BLaER1 (cell line): ENCODE results near the gene CA12.
"Not testable (repeated sequence)": the region's sequence is repeated elsewhere in the genome, so short reads cannot be mapped to it uniquely, and the experiment has no call there.

ENCODE experiments used
- H3K27ac ChIP-seq: shearing (Covaris generic); formaldehyde crosslinking; 2 replicates; pipeline ENCODE4 v1.8.1; 2022
- H3K27me3 ChIP-seq: shearing (Covaris generic); formaldehyde crosslinking; 2 replicates; pipeline ENCODE4 v1.8.1; 2022
- H3K36me3 ChIP-seq: shearing (Covaris generic); formaldehyde crosslinking; 2 replicates; pipeline ENCODE4 v1.8.1; 2022
- H3K4me1 ChIP-seq: shearing (Covaris generic); formaldehyde crosslinking; 2 replicates; pipeline ENCODE4 v1.8.1; 2022
- H3K4me2 ChIP-seq: shearing (Covaris generic); formaldehyde crosslinking; 2 replicates; pipeline ENCODE4 v1.8.1; 2022
- H3K4me3 ChIP-seq: shearing (Covaris generic); formaldehyde crosslinking; 2 replicates; pipeline ENCODE4 v1.8.1; 2022
- H3K9ac ChIP-seq: shearing (Covaris generic); formaldehyde crosslinking; 2 replicates; pipeline ENCODE4 v1.8.1; 2022
- H3K9me3 ChIP-seq: shearing (Covaris generic); formaldehyde crosslinking; 2 replicates; pipeline ENCODE4 v1.8.1; 2022
- H4K20me1 ChIP-seq: shearing (Covaris generic); formaldehyde crosslinking; 2 replicates; pipeline ENCODE4 v1.8.1; 2022
- Cebpa-rat ChIP-seq: shearing (Covaris generic); IDR thresholded peaks from 2 replicates; pipeline ENCODE4 v1.8.1; 2022

Gene CA12

GRCh38 chr15:63329567-63330350 lies 51.9 kb downstream of the CA12 start:
- Histone ChIP-seq H3K9ac (no peak overlapping the region), H3K9me3 (no peaks in the 10 kb centered on the region), H3K4me2 (no peak overlapping the region), H3K36me3 (no peaks in the 10 kb centered on the region), H3K27ac (no peak overlapping the region), H3K27me3 (no peaks in the 10 kb centered on the region), H3K4me1 (peaks cover 34% of the 10 kb centered on the region), H4K20me1 (no peaks in the 10 kb centered on the region), H3K4me3 (no peak overlapping the region)
- no peak for TF ChIP-seq Cebpa-rat

DNA sequence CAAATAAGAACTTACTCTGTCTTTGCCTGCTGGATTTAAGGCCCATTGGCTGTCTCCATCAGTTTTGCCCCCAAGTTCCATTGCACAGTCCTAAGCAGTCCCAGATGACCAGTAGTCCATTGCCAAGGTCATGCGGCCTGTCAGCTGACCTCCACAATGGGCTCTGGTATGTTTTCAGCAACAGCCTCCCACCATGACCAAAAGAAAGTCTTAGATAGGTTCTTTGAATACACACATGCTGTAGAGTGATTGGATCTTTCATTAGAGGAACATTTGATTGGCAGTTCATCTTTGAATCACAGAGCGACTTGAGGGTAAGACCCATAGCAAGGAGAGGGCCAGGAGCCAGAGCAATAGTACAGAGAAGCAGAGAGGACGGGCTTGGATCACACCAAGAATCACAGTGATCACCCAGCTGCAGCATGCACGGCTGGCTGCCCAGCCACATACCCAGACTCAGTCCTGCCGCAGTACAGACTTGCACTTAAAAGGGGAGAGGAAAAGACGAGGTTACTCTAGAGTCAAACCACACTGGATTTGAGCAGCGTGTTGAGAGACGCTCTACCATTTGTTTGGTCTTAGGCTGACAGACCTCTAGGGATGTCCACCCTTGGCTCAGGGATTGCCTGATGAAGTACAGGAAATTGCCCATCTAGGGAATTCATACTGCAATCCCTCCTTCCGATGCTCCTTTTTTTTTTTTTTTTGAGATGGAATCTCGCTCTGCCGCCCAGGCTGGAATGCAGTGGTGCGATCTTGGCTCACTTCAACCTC lies 53.8 kb downstream of the CA12 start:
- no peaks in the 10 kb centered on the region for H3K36me3 ChIP-seq
- H3K27ac ChIP-seq: no peak overlapping the region
- H3K4me2 ChIP-seq: peak overlapping the region; percentile 62
- no peaks in the 10 kb centered on the region for H4K20me1 ChIP-seq
- H3K4me1 ChIP-seq: peaks cover 31% of the 10 kb centered on the region
- H3K9me3 ChIP-seq: no peaks in the 10 kb centered on the region
- no peak for TF ChIP-seq Cebpa-rat
- no peak overlapping the region for H3K4me3 ChIP-seq
- no peak overlapping the region for H3K9ac ChIP-seq
- no peaks in the 10 kb centered on the region for H3K27me3 ChIP-seq

- no peak for TF ChIP-seq Cebpa-rat
- H3K9me3 ChIP-seq: no peaks in the 10 kb centered on the region
- H3K9ac ChIP-seq: no peak overlapping the region
- H3K4me1 ChIP-seq: peaks cover 19% of the 10 kb centered on the region
- no peak overlapping the region for H3K27ac ChIP-seq
- no peaks in the 10 kb centered on the region for H3K27me3 ChIP-seq
- no peak overlapping the region for H3K4me3 ChIP-seq
- H4K20me1 ChIP-seq: no peaks in the 10 kb centered on the region
- no peak overlapping the region for H3K4me2 ChIP-seq
- H3K36me3 ChIP-seq: no peaks in the 10 kb centered on the region
Measured at GRCh38 chr15:63324770-63325169, 56.9 kb downstream of the CA12 start.

DNA sequence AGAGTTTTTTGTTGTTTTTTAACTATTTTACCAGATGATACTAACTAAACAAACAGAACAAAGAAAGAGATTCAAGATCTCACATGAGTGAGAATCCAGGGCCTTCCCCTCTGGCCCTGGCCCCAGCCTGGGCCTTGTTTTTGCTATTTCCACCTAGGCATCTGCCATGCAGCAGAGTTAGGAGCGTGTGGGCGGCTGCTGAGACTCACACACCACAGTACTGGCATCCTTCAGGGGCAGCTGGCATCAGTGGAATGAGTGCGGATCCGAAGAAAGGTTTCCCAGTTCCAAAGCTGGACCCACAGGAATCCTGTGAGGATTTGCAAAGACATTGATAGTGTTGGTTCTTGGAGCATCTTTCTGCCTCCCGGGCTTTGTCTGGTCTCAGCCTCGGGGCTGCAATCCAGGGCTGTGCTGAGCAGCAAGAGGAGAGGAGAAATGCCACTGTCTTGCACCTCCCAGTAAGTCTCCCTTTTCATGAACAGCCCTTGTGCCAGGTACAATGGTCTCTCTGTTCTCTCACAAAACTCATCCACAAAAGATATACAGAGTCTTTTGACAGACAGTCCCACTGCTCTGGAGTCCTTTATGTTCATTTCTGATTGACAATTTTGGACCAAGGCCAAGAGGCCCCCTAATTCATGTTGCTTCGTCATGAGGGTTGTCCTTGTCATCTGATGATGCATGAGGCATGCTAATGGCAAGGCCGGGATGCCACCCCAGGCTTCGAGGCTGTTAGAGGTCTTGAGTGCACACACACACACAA lies 57.7 kb downstream of the CA12 start:
- Histone ChIP-seq H3K9ac (no peak overlapping the region), H3K36me3 (no peaks in the 10 kb centered on the region), H3K4me1 (peaks cover 15% of the 10 kb centered on the region), H3K9me3 (no peaks in the 10 kb centered on the region), H3K27ac (no peak overlapping the region), H3K27me3 (no peaks in the 10 kb centered on the region), H3K4me2 (no peak overlapping the region), H3K4me3 (no peak overlapping the region), H4K20me1 (no peaks in the 10 kb centered on the region)
- no peak for TF ChIP-seq Cebpa-rat

- no peaks in the 10 kb centered on the region for H3K36me3 ChIP-seq
- H3K4me3 ChIP-seq: no peak overlapping the region
- no peaks in the 10 kb centered on the region for H4K20me1 ChIP-seq
- peaks cover 2% of the 10 kb centered on the region for H3K4me1 ChIP-seq
- no peak overlapping the region for H3K27ac ChIP-seq
- no peaks in the 10 kb centered on the region for H3K9me3 ChIP-seq
- no peak for TF ChIP-seq Cebpa-rat
- H3K27me3 ChIP-seq: no peaks in the 10 kb centered on the region
- H3K9ac ChIP-seq: no peak overlapping the region
- no peak overlapping the region for H3K4me2 ChIP-seq
Measured at GRCh38 chr15:63322541-63322940, 59.1 kb downstream of the CA12 start.

- no peaks in the 10 kb centered on the region for H4K20me1 ChIP-seq
- H3K9ac ChIP-seq: no peak overlapping the region
- no peak overlapping the region for H3K27ac ChIP-seq
- no peak overlapping the region for H3K4me2 ChIP-seq
- H3K9me3 ChIP-seq: no peaks in the 10 kb centered on the region
- no peaks in the 10 kb centered on the region for H3K36me3 ChIP-seq
- TF ChIP-seq Cebpa-rat: no peak
- no peak overlapping the region for H3K4me3 ChIP-seq
- no peaks in the 10 kb centered on the region for H3K4me1 ChIP-seq
- no peaks in the 10 kb centered on the region for H3K27me3 ChIP-seq
Measured at GRCh38 chr15:63321462-63321861, 60.2 kb downstream of the CA12 start.

GRCh38 chr15:63320981-63321380 lies 60.7 kb downstream of the CA12 start:
- H3K4me1 ChIP-seq, H3K4me3 ChIP-seq, H3K27ac ChIP-seq, H3K27me3 ChIP-seq, H3K36me3 ChIP-seq, H3K9ac ChIP-seq, H4K20me1 ChIP-seq, H3K4me2 ChIP-seq, H3K9me3 ChIP-seq: not testable (repeated sequence)

GRCh38 chr15:63320446-63320845 lies 61.2 kb downstream of the CA12 start:
- H3K4me2 ChIP-seq, H4K20me1 ChIP-seq, H3K9me3 ChIP-seq, H3K4me1 ChIP-seq, H3K9ac ChIP-seq, H3K36me3 ChIP-seq, H3K4me3 ChIP-seq, H3K27ac ChIP-seq, H3K27me3 ChIP-seq: not testable (repeated sequence)

GRCh38 chr15:63319065-63319464 lies 62.6 kb downstream of the CA12 start:
- H3K27me3 ChIP-seq: no peaks in the 10 kb centered on the region

DNA sequence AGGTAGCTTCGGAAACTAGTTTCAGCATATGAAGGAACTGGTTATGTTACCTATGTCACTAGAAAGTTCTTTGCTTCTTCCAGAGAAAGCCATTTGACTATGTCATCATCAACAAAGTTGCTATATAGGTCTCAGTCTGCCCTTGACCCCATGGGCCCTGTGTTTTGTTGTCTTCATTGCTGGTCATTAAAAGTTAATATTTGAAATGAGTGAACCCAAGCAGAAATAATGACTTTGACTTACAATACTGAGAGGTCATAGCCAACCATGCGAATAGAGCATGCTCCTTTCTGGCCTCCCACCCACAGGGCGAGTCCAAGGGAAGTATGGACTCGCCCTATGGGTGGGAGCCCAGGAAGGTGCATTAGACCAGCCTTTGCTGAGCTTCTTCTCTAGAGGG lies 63.3 kb downstream of the CA12 start:
- H3K4me2 ChIP-seq: no peak overlapping the region
- no peaks in the 10 kb centered on the region for H3K27me3 ChIP-seq
- no peak for TF ChIP-seq Cebpa-rat
- H3K27ac ChIP-seq: no peak overlapping the region
- H3K9ac ChIP-seq: no peak overlapping the region
- H3K4me3 ChIP-seq: no peak overlapping the region
- H3K36me3 ChIP-seq: no peaks in the 10 kb centered on the region
- no peaks in the 10 kb centered on the region for H4K20me1 ChIP-seq
- H3K9me3 ChIP-seq: no peaks in the 10 kb centered on the region
- H3K4me1 ChIP-seq: no peaks in the 10 kb centered on the region

More at GRCh38 chr15:63319065-63319464, 62.6 kb downstream of the CA12 start:
- Histone ChIP-seq H3K9ac (no peak overlapping the region), H3K9me3 (no peaks in the 10 kb centered on the region), H3K36me3 (no peaks in the 10 kb centered on the region), H3K4me1 (no peaks in the 10 kb centered on the region), H3K4me3 (no peak overlapping the region), H4K20me1 (no peaks in the 10 kb centered on the region), H3K27ac (no peak overlapping the region), H3K4me2 (no peak overlapping the region)
- no peak for TF ChIP-seq Cebpa-rat
